Fibroblast of pulmonary artery (primary cell): ENCODE measurements around the gene PHTF2.
A peak's percentile ranks its signal among the peaks of the same experiment; 100 is the strongest.

Experiments
- DNase-seq: peaks from one replicate; pipeline ENCODE4 v3.0.0-alpha.2; 2010; ENCODE audit warnings: low read depth
- H3K4me3 ChIP-seq: replicated peaks from 2 replicates; pipeline ENCODE4 v1.5.1; 2011; ENCODE audit warnings: low read depth, mild to moderate bottlenecking, control low read depth, low read length, moderate library complexity
- CTCF ChIP-seq: IDR thresholded peaks from 2 replicates; pipeline ENCODE4 v1.5.1; 2011; ENCODE audit warnings: mild to moderate bottlenecking, control low read depth, low read length, inconsistent platforms; ENCODE audit errors: missing control alignments

PHTF2 gene

GRCh38 chr7:77812290-77812685 lies 13.7 kb downstream of the PHTF2 start:
- H3K4me3 ChIP-seq: no peak overlapping the region
- DNase-seq: peak; percentile 58
- no peak for TF ChIP-seq CTCF

GRCh38 chr7:77813180-77813579 lies 14.6 kb downstream of the PHTF2 start:
- H3K4me3 ChIP-seq: no peak overlapping the region
- TF ChIP-seq CTCF: no peak
- DNase-seq: no peak

- no peak for DNase-seq
- no peak overlapping the region for H3K4me3 ChIP-seq
- no peak for TF ChIP-seq CTCF
Measured at GRCh38 chr7:77819021-77819420, 20.4 kb downstream of the PHTF2 start.

GRCh38 chr7:77820967-77821366 lies 22.4 kb downstream of the PHTF2 start:
- no peak for TF ChIP-seq CTCF
- H3K4me3 ChIP-seq: no peak overlapping the region

GRCh38 chr7:77822269-77822668 lies 23.7 kb downstream of the PHTF2 start:
- DNase-seq: no peak
- TF ChIP-seq CTCF: no peak
- no peak overlapping the region for H3K4me3 ChIP-seq

More at GRCh38 chr7:77820967-77821366, 22.4 kb downstream of the PHTF2 start:
- no peak for DNase-seq

- no peak overlapping the region for H3K4me3 ChIP-seq
- no peak for TF ChIP-seq CTCF
- no peak for DNase-seq
Measured at GRCh38 chr7:77823787-77824186, 25.2 kb downstream of the PHTF2 start.

GRCh38 chr7:77824636-77825035 lies 26.1 kb downstream of the PHTF2 start:
- H3K4me3 ChIP-seq: no peak overlapping the region
- DNase-seq: no peak

More at GRCh38 chr7:77824636-77825035, 26.1 kb downstream of the PHTF2 start:
- TF ChIP-seq CTCF: no peak
